Right lobe of liver (tissue), 4 donors: ENCODE data around the gene PRR7.

Experiments used
- CTCF ChIP-seq, 4 donors: fragments of 200-600 bp in 3 of 4; fragments of 450-650 bp in 1 of 4; IDR thresholded peaks; one replicate each; pipeline versions ENCODE4 v1.5.1 to v1.8.0; 2016 to 2022; ENCODE audit warnings: antibody characterized with exemption in 4 of 4, mild to moderate bottlenecking in 2 of 4
- POLR2A ChIP-seq: fragments of 450-650 bp; IDR thresholded peaks from one replicate; pipeline ENCODE4 v1.6.1; 2017; ENCODE audit warnings: antibody characterized with exemption, mild to moderate bottlenecking
- donor health status: DM: no; HTN: no; CAD: no.
- donor health status: DM: no; HTN: no; CAD: no.
- donor health status: DM: no; HTN: yes; CAD: no.

- TF ChIP-seq CTCF (IDR thresholded peaks at IDR 0.05) (no peak), POLR2A (no peak)
These were observed 13.6 kb upstream of the PRR7 start for GRCh38 chr5:177432839-177433657.
